ENCODE measurements around the gene ICAM5.
A peak's percentile ranks its signal among the peaks of the same experiment; 100 is the strongest.
"Not testable (repeated sequence)": the region's sequence is repeated elsewhere in the genome, so short reads cannot be mapped to it uniquely, and the experiment has no call there.

Gene ICAM5

DNA sequence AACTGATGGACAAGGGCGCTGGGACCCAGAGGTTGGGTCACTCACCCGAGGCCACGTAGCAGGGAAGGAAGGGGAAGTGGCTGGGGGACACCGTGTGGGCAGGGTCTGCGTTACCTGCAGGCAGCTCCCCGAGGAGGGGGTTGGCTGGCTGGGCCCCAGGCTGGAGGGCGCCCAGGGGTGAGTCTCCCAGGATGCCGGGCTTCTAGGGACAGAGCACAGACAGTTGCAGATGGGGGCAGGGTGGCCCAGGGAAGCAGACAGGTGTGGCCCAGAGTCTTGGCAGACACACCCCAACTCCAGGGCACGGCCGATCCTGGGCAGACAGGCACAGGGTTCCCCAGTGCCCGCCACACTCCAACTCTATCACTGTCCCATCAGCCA, 31.7 kb downstream of the ICAM5 start:
- FAIRE-seq = no peak

DNA sequence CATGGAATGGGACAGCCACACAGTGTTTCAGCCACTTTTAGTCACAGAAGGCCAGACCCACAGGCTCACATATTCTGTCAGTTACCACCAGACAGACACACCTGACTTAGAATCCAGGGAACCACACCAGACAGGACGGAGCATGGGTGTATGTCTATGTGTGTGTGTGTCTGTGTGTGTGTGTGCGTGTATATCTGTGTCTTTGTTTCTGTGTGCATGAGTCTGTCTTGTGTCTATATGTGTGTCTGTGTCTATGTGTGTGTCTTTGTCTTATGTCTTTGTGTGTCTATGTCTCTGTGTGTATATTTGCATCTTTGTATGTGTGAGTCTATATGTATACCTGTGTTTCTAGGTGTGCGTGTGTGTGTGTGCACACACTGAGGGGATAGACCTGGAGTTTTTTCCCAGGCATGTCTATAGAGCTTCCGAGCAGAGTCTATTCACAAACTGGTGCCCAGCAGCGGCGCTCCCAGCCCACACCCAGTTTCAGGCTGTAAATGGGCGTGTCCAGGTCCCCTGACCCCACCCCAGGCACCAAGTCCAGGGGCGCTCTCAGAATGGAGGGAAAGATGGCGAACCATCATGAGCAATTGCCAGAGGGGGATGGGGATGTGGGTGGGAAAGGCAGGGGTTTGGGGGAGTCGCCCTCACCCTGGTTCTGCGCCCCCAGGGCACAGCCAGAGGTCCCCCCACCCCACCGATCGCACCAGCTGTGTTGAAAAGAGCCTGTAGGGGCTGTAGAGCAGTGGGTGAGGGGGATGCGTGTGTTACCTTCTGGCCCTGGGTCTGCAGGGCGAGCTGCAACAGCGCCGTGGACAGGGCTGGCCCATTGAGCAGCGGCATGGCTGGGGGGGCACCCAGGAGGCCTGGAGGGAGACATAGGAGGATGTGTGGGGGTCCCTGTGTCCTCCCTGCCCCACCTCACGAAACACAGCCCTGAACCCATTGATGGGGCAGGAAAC, 32.4 kb downstream of the ICAM5 start:
- FAIRE-seq = no peak

GRCh38 chr19:10325732-10326131, 36.0 kb downstream of the ICAM5 start:
- no peak for FAIRE-seq

- FAIRE-seq = no peak
Observed at GRCh38 chr19:10327793-10328192, 38.0 kb downstream of the ICAM5 start.

DNA sequence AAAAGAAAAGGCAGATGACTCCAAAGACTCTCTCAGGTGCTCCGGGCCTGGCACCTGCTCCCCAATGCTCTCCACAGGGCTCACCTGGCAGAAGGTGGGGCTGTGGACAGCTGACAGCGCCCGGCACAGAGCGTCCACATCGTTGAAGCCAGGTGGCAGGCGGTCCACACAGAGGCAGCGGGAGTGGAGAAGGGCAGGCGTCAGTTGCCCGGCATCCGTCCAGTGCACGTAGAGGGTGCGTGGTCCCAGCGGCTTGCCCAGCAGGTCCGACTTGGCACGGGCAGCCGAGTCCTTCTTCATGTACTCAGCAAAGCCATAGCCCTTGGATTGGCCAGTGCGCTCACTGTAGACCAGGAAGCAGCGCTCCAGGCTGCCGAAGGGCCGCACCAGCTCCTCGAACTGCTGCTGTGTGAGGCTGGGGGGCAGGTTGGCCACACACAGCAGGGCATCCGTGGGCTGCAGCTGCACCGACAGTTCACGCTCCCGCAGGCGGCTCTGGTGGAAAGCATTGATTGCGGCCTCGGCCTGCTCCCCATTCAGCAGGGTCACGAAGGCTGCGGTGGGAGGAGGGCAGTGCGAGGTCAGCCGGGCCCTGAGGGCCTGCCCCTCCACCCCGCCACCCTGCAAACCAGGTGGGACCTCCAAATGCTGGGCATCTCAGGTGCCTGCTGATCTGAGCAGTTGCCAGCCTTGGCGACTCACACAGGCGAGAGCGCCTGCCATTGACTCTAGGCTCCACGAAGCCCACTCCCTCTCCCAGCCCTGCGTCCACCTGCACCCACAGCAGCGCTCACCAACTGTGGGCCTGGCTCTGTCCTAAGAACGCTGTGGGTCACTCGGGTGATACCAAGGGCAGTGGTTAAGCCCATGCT, 39.0 kb downstream of the ICAM5 start:
- FAIRE-seq = no peak

GRCh38 chr19:10329555-10329954, 39.8 kb downstream of the ICAM5 start:
- no peak for FAIRE-seq

GRCh38 chr19:10332158-10332964, 42.6 kb downstream of the ICAM5 start:
- FAIRE-seq = no peak

GRCh38 chr19:10332965-10333757, 43.4 kb downstream of the ICAM5 start, which contains the start of gene RAVER1:
Gene RAVER1 (minus strand): TSS chr19:10333529. CDS start chr19:10333507, 22 bp downstream.
- FAIRE-seq = peak; percentile 12

DNA sequence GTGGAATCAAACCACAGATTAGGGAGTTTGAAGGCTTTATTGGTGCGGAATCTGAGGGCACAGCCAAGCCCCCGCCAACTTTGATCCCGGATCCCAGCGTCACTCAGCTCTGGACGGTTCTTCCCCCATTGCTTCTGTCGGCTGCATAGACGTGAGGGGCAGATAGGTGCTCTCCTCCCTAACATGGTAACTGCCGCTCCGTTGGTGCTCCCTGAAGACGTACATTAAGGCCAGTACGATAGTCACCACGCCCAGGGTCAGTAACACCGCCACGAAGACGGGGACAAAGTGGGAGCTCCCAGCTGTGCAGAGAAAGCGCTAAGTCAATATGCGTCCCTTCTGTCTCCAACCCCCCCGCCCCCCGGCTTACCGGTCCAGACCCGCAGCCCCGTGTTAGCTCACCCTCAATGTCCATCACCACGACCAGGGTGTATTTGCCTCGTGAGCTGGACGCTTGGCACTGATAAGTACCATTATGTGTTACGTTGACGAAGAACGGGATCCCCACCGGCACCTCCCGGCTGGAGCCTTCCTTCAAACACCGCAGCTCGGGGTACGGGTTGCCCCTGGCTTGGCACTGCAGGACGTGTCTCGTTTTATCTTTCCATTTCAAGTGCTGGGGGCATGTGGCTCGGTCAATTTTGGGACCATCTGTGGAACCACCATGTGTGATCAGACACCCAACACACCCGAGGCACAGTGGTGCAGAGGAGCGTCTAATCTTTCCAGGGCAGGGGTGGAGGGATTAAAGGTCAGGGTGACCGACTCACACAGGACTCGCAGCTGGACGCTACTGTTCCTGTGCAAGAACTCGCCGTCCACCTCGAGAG, 44.2 kb downstream of the ICAM5 start:
- FAIRE-seq = no peak

DNA sequence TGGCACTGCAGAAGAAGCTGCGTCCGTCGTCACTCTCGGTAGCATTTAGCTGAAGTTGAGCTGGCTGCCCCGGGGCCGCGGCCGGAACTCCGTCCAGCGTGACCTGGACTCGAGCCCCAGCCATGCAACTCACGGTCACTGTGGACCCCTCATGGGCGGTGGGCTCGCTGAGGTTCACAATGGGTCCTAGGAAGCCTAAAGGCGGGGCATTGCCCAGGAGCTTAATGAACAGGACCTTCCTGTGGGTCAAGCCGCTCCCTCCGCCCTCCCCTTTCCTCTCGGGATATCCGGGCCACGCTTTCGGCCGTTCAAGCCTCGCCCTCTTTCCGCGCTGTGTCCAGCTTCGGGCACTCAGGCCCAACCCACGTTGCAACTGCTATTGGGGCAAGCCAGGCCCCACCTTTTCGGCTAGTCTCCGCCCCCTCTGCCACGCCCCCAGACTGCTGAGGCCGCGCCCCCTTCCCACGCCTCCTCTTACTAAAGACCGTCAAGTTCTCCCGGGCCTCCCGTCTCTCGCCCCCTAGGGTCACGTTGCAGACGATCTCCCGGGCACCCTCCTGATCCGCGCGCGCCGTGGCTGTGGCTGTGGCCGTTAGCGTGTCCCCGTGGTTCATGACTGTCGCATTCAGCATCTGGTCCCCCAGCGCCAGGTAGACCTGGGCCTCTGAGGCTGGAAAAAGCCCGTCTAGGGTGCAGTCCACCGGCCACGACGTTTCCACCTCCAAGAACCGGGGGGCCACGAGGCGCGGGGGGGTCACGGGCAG, 45.0 kb downstream of the ICAM5 start:
- peak; percentile 60 for FAIRE-seq

- FAIRE-seq = no peak
Observed at GRCh38 chr19:10335352-10335985, 45.7 kb downstream of the ICAM5 start.

DNA sequence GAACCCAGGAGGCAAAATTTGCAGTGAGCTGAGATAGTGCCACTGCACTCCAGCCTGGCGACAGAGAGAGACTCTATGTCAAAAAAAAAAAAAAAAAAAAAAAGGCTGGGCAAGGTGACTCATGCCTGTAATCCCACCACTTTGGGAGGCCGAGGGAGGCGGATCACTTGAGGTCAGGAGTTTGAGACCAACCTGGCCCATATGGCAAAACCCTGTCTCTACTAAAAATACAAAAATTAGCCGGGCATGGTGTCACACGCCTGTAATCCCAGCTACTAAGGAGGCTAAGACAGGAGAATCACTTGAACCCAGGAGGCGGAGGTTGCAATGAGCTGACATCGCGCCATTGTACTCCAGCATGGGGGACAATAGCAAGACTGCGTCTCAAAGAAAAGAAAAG, 47.0 kb downstream of the ICAM5 start:
- FAIRE-seq = not testable (repeated sequence)

- no peak for FAIRE-seq
Observed at GRCh38 chr19:10338940-10339339, 49.2 kb downstream of the ICAM5 start.

DNA sequence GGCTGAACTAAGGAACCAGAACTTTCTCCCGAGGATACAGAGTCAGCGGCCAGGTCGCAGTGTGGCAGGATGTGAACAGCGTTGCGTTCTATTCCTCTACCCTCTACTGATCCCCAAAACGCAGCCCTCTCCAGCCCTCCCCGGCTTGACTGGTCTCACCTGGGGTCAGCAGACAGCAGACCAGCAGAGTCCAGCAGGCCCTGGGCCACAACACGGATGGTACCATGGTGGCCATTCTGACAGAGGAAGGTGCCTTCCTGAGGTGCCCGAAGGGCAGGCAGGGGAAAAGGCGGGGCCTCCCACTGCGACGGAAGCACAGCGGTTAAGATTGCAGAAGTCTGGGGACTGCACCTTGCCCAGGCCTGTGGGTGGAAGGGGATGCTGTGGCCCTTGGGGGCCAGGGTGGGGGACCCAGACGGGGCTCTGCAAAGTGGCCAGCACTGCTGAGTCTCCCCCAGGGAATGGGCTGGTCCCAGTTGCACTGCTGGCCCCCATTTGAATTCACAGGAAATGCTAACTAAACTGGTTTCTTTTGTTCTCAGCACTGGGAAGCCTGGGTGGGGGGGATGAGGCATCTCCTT, 49.7 kb downstream of the ICAM5 start, which contains the start of gene ICAM3:
ICAM3 (minus strand) TSS at position 245 of the 581 bp plus-strand sequence; CDS start at position 235, 10 bp downstream.
- FAIRE-seq = no peak

DNA sequence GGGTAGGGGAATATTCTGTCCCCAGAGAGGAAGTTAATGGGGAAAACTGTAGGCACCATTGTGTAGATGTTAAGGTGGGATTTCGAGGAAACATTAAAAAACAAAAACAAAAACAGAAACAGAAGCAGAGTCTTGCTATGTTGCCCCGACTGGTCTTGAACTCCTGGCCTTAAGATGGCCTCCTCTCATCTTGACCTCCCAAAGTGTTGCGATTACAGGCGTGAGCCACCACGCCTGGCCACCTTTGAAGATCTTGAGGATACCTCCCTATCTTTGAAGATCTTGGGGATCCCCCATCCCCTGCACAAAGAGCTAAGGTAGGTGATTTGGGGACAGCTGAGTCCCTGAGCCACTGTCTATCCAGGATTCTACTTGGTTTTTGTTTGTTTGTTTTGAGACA, 50.2 kb downstream of the ICAM5 start:
- no peak for FAIRE-seq

DNA sequence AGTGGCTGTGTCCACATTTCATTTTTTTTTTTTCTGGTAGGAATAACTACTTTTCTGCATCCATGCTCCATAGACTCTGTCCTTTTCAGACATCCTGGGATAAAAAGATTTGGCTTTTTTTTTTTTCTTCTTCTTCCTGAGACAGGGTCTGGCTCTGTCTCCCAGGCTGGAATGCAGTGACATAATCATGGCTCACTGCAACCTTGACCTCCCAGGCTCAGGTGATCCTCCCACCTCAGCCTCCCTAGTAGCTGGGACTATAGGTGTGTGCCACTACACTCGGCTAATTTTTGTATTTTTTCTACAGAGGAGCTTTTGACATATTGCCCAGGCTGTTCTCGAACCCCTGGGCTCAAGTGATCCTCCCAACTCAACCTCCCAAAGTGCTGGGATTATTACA, 53.7 kb downstream of the ICAM5 start:
- no peak for FAIRE-seq

GRCh38 chr19:10344780-10345179, 55.0 kb downstream of the ICAM5 start:
- no peak for FAIRE-seq
